ENCODE measurements around the gene GLIS1. TPM values are rescaled to one million over a fixed set of nuclear protein-coding genes. Genes with fewer than 3 reads are reported as not detected.
A peak's percentile ranks its signal among the peaks of the same experiment; 100 is the strongest.

Gene GLIS1
- total RNA-seq, 4 donors from 2014 or later = not detected

GRCh38 chr1:53561503-53562105, 177.4 kb downstream of the GLIS1 start:
- no peaks in the 10 kb centered on the region for H3K27me3 ChIP-seq
- H3K9me3 ChIP-seq = no peaks in the 10 kb centered on the region
- intact Hi-C loops (cut with DNase I; ENCODE audit: low total_unique reads) = no loop called here
- H3K36me3 ChIP-seq = no peaks in the 10 kb centered on the region
- no peak for TF ChIP-seq CTCF (IDR thresholded peaks at IDR 0.05 in 4 of 5, conservative IDR thresholded peaks at IDR 0.05 in 1 of 5)
- TF ChIP-seq POLR2A (IDR thresholded peaks at IDR 0.05) = no peak
- in situ Hi-C loops (cut with MboI; ENCODE audit: low sequenced_read_pairs in 4 of 4) = no loop called here
- peak in 1 of 2 donors; percentile 5 for DNase-seq
- no peaks in the 10 kb centered on the region for H3K4me1 ChIP-seq
- ATAC-seq = no peak
- H3K4me3 ChIP-seq = no peak overlapping the region
- H3K27ac ChIP-seq = no peak overlapping the region

- no peak overlapping the region for H3K27ac ChIP-seq
- intact Hi-C loops (cut with DNase I; ENCODE audit: low total_unique reads) = no loop called here
- H3K36me3 ChIP-seq = no peaks in the 10 kb centered on the region
- ATAC-seq (no peak), DNase-seq (peak in 1 of 2 donors; percentile 2)
- H3K4me3 ChIP-seq = no peak overlapping the region
- no peak for TF ChIP-seq POLR2A (IDR thresholded peaks at IDR 0.05)
- no peak for TF ChIP-seq CTCF (IDR thresholded peaks at IDR 0.05 in 4 of 5, conservative IDR thresholded peaks at IDR 0.05 in 1 of 5)
- no peaks in the 10 kb centered on the region for H3K9me3 ChIP-seq
- no peaks in the 10 kb centered on the region for H3K4me1 ChIP-seq
- no peaks in the 10 kb centered on the region for H3K27me3 ChIP-seq
- in situ Hi-C loops (cut with MboI; ENCODE audit: low sequenced_read_pairs in 4 of 4) = no loop called here
Observed at GRCh38 chr1:53560581-53561502, 178.1 kb downstream of the GLIS1 start.

GRCh38 chr1:53559854-53560580, 178.9 kb downstream of the GLIS1 start:
- intact Hi-C loops (cut with DNase I; ENCODE audit: low total_unique reads) = no loop called here
- Histone ChIP-seq H3K9me3 (no peaks in the 10 kb centered on the region), H3K4me3 (no peak overlapping the region), H3K36me3 (no peaks in the 10 kb centered on the region), H3K27ac (no peak overlapping the region), H3K4me1 (no peaks in the 10 kb centered on the region), H3K27me3 (no peaks in the 10 kb centered on the region)
- TF ChIP-seq POLR2A (IDR thresholded peaks at IDR 0.05) (no peak), CTCF (IDR thresholded peaks at IDR 0.05 in 4 of 5, conservative IDR thresholded peaks at IDR 0.05 in 1 of 5) (no peak)
- DNase-seq = peak in 1 of 2 donors; percentile 3
- in situ Hi-C loops (cut with MboI; ENCODE audit: low sequenced_read_pairs in 4 of 4) = no loop called here
- ATAC-seq = no peak

GRCh38 chr1:53559391-53559815, 179.6 kb downstream of the GLIS1 start:
- no peak overlapping the region for H3K4me3 ChIP-seq
- intact Hi-C loops (cut with DNase I; ENCODE audit: low total_unique reads) = no loop called here
- H3K9me3 ChIP-seq = no peaks in the 10 kb centered on the region
- ATAC-seq = no peak
- H3K4me1 ChIP-seq = no peaks in the 10 kb centered on the region
- H3K36me3 ChIP-seq = no peaks in the 10 kb centered on the region
- in situ Hi-C loops (cut with MboI; ENCODE audit: low sequenced_read_pairs in 4 of 4) = no loop called here
- TF ChIP-seq CTCF (IDR thresholded peaks at IDR 0.05 in 4 of 5, conservative IDR thresholded peaks at IDR 0.05 in 1 of 5) (no peak), POLR2A (IDR thresholded peaks at IDR 0.05) (no peak)
- DNase-seq = peak in 1 of 2 donors; percentile 9
- H3K27ac ChIP-seq = no peak overlapping the region
- H3K27me3 ChIP-seq = no peaks in the 10 kb centered on the region
